GM12891 (cell line): Measurements from ENCODE around the gene PIGV.

ENCODE experiments used
- PAX5 ChIP-seq: IDR thresholded peaks from 2 replicates; pipeline ENCODE4 v1.6.1; 2011; ENCODE audit warnings: low read length, moderate library complexity, mild to moderate bottlenecking; ENCODE audit not compliant: insufficient read depth, severe bottlenecking
- POLR2A ChIP-seq: IDR thresholded peaks from 2 replicates; pipeline ENCODE4 v1.6.1; 2011; ENCODE audit warnings: low read depth, low read length, control low read depth
- POLR2AphosphoS5 ChIP-seq: IDR thresholded peaks from 2 replicates; pipeline ENCODE4 v1.6.1; 2011; ENCODE audit warnings: low read depth, low read length, control low read depth
- POU2F2 ChIP-seq: IDR thresholded peaks from 2 replicates; pipeline ENCODE4 v1.6.1; 2011; ENCODE audit warnings: low read depth, mild to moderate bottlenecking, control low read depth, low read length, moderate library complexity
- SPI1 ChIP-seq: IDR thresholded peaks from 2 replicates; pipeline ENCODE4 v1.6.1; 2011; ENCODE audit warnings: low read depth, low read length, control low read depth
- TAF1 ChIP-seq: IDR thresholded peaks from 2 replicates; pipeline ENCODE4 v1.6.1; 2011; ENCODE audit warnings: low read depth, low read length, control low read depth

DNA sequence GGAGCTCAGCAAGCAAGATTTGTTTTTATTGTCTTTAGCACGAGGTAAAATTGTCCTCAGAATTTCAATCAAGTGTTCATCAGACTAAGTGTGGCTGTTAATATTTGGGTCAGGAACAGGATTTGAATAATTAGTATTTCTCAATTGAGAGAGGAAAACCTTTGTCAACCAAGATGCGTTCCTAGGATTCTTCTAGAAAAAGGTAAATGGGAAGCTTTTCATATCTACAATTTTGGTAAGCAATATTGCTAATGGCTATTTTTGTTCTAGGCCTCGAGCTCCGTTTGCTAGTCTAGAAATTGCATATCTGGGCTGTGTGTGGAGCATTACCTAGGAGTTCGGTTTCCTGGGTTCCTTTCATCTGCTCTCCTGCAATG, 4.1 kb upstream of the PIGV start:
- no peak for TF ChIP-seq SPI1
- no peak for TF ChIP-seq POLR2AphosphoS5
- no peak for TF ChIP-seq TAF1
- no peak for TF ChIP-seq POLR2A
- no peak for TF ChIP-seq POU2F2
- TF ChIP-seq PAX5: no peak
